ENCODE measurements around the gene DBT.

DNA sequence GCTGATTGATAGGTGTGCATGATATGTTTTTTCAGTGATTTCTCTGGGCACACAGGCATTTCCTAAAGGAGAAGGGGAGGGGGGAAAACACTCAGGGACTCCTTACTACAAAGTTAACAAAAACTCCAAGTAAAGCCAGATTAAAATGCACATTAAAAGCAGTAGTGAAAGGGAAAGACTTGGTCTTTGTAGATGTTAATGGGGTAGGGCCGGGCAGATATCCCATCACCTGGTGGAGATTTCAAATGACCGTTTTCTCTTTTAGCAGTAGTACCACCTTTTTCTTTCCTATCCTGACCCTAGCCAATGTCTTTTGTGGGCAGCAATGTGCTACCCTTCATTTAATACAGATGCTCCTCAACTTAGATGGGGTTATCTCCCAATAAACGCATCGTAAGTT lies 48.9 kb upstream of the DBT start:
- no peak for TF ChIP-seq CTCF (IDR thresholded peaks at IDR 0.05)
- TF ChIP-seq POLR2A (IDR thresholded peaks at IDR 0.05; ENCODE audit: low read depth) = no peak
- TF ChIP-seq POLR2AphosphoS5 (IDR thresholded peaks at IDR 0.05) = no peak
- no peak for TF ChIP-seq EP300 (IDR thresholded peaks at IDR 0.05)
